HG02973 (cell line): ENCODE data around the gene RNF157.

Source experiments
- ATAC-seq: cut with Tn5 transposase; IDR thresholded peaks from one replicate; pipeline ENCODE4 v1.9.1; 2021; ENCODE audit warnings: moderate library complexity; ENCODE audit not compliant: unreplicated experiment

RNF157 gene

GRCh38 chr17:76161619-76162266 lies 78.5 kb downstream of the RNF157 start:
- no peak for ATAC-seq

- ATAC-seq: no peak
These were observed 79.3 kb downstream of the RNF157 start for GRCh38 chr17:76160896-76161528.

DNA sequence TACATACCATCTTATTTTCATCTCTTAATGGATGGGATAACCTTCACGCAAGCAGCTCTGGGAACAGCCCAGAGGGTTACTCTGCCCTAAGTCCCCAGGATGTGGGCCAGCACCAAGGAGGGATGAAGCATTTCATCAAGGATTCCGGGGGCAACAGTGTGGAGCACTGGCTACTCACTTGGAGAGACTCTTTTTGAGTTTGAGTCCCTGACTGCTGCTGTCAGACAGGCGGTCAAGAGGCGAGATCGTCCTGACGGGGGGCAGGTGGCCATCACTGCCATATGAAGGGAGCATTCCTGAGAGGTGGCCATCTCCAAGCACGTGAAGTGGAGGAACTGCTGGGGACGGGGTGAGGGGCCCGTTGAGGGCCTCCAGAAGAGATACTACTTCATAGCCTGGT lies 81.1 kb downstream of the RNF157 start:
- no peak for ATAC-seq

- no peak for ATAC-seq
These were observed 82.5 kb downstream of the RNF157 start for GRCh38 chr17:76157759-76158158.

- ATAC-seq: no peak
These were observed 83.7 kb downstream of the RNF157 start for GRCh38 chr17:76156662-76156991.

- no peak for ATAC-seq
These were observed 84.2 kb downstream of the RNF157 start for GRCh38 chr17:76155988-76156661.

DNA sequence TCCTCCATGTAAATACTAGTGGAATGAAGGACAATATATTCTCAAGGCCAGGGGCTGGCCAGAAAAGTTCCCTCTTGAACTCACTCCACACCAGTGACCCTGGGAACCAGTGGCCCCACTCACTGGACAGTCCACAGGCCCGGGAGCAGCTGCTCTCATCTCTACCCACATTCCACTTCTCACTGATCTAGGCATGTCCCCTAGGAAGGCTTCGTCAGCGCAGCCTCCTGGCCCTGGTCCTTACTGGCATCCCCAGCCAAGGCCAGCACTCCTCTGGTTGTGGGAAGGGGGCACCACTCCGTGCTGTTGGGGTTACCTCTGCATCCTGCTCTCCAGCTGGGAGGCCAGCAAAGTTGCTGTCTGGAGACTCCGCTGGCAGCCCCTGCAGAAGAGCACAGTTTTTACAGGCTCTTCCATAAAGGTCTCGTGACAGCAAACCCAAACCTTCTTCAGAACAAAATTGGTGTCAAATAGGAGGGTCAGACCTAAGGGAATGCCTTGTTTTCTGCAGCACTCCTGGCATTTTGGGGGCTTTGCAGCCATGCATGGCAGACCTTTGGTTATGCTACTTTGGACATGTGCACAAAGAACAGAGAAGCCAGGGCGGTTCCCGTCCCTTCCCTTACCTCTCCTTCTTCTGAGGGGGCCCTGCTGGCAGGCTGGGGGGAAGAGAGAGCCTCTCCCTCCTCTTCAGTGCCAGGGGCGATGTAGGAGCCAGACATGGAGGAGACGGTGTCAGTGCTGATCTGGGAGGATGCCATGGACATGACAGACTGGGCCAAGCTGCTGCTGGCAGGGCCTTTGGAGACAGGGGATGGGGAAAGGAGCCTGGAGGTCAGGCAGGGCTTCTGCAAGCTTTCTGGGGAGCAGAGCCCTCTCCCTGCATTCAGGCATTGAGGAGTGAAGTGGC lies 85.1 kb downstream of the RNF157 start:
- no peak for ATAC-seq

GRCh38 chr17:76154292-76154691 lies 86.0 kb downstream of the RNF157 start:
- no peak for ATAC-seq

DNA sequence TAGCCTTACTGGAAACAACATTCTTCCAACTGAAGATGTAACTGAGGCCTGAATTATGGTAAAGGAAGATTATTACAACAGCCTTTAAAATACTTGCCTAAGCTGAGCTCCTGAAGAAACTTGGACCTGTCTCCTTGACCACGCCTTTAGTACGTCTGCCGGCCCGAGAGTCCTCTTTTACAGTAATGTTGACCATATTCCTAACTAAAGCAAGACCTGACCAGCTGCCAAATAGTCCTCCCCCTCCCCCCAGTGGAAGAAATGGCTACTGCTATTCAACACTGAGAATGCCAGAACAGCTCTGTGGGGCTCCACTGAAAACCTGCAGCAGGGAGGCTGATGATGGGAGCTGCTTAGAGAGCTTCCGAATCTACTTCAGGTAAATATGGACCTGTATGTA lies 86.7 kb downstream of the RNF157 start:
- ATAC-seq: no peak

DNA sequence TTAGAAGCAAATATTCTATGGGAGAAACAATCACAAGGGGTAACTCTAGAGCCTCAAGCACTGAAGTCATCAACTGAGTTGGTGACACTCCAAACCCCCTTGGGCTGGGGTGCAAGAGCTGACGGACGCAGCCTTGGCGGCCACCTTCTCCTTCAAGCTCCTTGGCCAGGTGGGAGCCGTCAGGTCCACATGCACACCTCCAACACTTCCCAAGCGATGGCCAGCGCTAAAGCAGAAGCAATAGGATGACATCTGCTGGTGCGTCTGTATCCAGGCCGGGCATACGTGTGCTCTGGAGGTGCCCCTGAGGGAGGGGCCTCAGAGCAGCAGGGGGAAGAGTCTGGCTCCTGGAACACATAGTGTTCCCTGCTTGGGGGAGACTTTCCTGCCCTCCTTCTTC lies 87.1 kb downstream of the RNF157 start:
- ATAC-seq: no peak

DNA sequence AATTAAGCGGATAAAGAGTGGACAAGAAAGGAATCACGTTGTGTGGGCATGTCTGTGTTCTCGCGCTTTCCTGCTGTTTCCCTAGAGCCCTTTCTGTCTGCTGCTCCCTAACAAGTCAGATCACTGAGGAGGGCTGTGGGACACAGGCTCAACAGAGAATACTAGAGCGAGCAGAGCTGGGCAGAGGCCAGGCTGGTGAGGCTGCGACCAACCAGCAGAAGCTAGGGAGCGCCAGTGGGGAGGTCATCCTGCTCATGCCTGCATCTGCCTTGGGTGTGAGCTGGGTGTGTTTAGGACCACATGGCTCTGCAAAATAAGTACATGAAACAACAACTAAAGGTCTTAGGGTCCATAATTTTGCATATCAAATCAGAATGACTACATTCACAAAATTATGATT lies 87.7 kb downstream of the RNF157 start:
- no peak for ATAC-seq

DNA sequence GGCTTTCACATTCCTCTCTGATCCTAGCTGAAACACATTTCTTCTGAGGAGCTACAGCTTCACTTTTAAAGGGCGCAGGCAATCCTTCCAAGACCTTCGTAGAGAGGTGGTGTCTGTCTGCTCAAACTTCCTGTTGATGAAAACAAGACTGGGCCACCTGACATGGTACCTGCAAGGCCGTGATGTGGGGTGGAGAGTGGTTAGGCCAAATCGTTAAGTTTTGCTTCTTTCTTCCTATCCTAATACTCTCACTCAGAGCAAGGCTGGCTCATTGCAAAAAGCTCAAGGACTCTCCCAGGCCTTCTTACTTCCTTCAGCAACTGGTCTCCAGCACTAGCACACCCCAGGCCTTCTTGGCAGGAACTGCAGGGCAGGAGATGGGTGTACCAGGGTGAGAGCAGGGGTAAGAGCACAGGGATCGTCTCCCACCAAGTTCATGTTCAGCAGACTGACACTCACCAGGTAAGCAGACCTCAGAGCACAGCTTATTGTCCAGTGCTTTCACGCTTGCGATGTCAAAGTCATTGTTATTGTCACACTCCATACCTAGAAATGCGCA lies 88.3 kb downstream of the RNF157 start:
- ATAC-seq: no peak

DNA sequence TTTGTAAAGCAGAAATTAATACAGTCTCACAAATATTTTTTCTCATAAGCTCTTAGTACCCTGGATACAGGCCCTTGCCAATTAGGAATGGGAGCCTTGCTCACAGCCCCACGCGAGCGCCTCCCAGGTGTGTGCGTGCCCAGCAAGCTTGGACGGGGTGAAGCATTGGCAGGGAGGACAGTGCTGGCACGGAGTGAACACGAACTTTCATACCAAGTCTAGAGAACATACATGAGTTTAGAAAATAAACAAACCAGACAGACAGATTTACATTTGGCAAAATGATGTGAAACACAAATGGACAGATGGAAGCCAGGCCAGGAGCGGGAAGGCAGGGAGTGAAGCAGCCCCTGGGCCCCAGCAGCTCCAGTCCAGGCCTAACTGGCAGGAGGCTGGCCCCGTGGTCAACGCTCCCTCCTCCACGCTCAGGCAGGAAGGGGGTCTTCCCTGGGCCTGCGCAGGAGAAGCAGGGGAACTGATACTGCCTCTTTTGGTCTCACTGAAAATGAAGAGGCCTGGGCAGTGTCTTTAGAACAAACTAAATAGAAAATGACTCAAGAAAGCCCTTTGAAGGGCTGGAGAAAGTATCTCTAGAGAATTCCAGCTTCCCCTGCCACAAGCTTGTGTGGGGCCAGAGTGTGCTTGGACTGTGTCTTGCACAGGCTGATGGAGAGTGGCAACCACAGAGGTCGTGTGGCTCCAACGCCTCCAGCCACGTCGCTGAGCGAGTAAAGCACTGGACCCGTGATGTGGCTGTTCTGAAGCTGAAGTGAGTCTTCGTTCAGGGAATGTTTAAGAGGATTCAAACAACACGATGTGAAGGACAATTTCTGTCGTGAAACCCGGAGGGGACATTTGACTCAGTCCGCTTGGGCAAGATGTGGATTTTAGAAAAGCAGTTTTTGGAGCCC lies 89.3 kb downstream of the RNF157 start:
- ATAC-seq: no peak

GRCh38 chr17:76149214-76149613 lies 91.1 kb downstream of the RNF157 start:
- ATAC-seq: no peak

- ATAC-seq: no peak
These were observed 92.3 kb downstream of the RNF157 start for GRCh38 chr17:76148015-76148326.

- ATAC-seq: no peak
These were observed 92.9 kb downstream of the RNF157 start for GRCh38 chr17:76147211-76148014.

GRCh38 chr17:76146053-76146851 lies 94.0 kb downstream of the RNF157 start:
- no peak for ATAC-seq

DNA sequence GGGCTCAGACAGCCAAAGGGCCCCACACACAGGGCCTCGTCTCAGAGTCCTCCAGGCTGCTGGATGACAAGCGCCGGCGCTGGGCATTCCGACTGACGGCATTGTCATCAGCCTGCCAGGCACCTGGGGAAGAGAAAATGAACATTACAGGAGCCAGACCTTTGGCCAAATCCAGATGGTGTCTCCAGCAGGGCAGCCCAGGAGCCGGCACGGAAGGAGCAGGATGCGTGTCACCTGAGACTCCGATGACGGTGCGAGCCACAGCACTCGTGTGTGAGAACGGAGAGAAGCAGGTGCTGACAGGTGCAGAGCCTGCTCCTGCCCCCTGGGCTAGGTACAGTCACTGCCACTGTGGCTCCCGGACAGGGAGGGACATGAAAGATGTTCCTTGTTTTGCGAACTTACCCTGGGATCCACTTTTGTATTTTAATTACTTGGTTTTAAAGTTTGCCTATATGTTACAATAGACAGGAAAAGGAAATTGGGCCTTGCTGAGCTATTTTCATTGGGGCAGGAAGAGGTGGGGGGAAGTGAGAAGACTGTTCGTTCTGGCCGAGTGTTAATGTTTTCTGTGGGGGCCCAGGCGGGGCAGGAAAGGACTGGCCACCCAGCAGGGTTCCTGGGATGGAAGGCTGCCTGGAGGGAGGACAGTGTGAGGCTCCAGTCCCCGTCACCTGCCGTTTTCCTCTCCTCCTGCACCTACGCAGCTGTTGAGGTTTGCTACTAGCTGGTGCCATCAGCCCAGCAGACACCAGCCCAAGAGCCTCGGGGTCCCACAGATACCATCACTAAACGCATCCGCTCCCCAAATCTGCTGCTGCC lies 94.9 kb downstream of the RNF157 start:
- ATAC-seq: no peak
